Brain microvascular endothelial cell (primary cell): Measurements from ENCODE around the gene ST3GAL2.
A peak's percentile ranks its signal among the peaks of the same experiment; 100 is the strongest.

Source experiments
- DNase-seq: peaks from one replicate; pipeline ENCODE4 v3.0.0-alpha.2; 2020
- H3K27ac ChIP-seq: fragments of 250-450 bp; sonication (Bioruptor Pico); 2 replicates; pipeline ENCODE4 v1.5.1; 2020; ENCODE audit warnings: mild to moderate bottlenecking, moderate library complexity
- H3K27me3 ChIP-seq: fragments of 250-450 bp; sonication (Bioruptor Pico); replicated peaks from 2 replicates; pipeline ENCODE4 v1.5.1; 2020; ENCODE audit warnings: mild to moderate bottlenecking
- H3K36me3 ChIP-seq: fragments of 250-450 bp; sonication (Bioruptor Pico); replicated peaks from 2 replicates; pipeline ENCODE4 v1.5.1; 2020; ENCODE audit warnings: mild to moderate bottlenecking
- H3K4me3 ChIP-seq: 2 replicates; pipeline ENCODE4 v1.5.1; 2011; ENCODE audit warnings: low read depth, mild to moderate bottlenecking, control low read depth, low read length, moderate library complexity
- CTCF ChIP-seq: IDR thresholded peaks from 2 replicates; pipeline ENCODE4 v1.5.1; 2011; ENCODE audit warnings: low read depth, mild to moderate bottlenecking, moderate library complexity, low read length, control low read depth, inconsistent platforms; ENCODE audit errors: missing control alignments
- in situ Hi-C: cut with HindIII; loops from 2 replicates; pipeline ENCODE4 v1.10.0; 2017; ENCODE audit warnings: low sequenced_read_pairs, low pct_ligation_motif_present

The ST3GAL2 gene

GRCh38 chr16:70442344-70442743 is 3.4 kb upstream of the ST3GAL2 start:
- no peak for TF ChIP-seq CTCF
- Histone ChIP-seq H3K4me3 (no peak overlapping the region), H3K27me3 (no peaks in the 10 kb centered on the region), H3K27ac (no peak overlapping the region), H3K36me3 (no peaks in the 10 kb centered on the region)
- in situ Hi-C loops, result no loop called here
- DNase-seq, result no peak

GRCh38 chr16:70441406-70441990 is 2.6 kb upstream of the ST3GAL2 start:
- no peaks in the 10 kb centered on the region for H3K36me3 ChIP-seq
- in situ Hi-C loops, result no loop called here
- DNase-seq, result no peak

GRCh38 chr16:70440009-70440692 is 1.3 kb upstream of the ST3GAL2 start:
- Histone ChIP-seq H3K4me3 (no peak overlapping the region), H3K27ac (no peak overlapping the region), H3K27me3 (no peaks in the 10 kb centered on the region), H3K36me3 (no peaks in the 10 kb centered on the region)
- in situ Hi-C loops, result no loop called here
- no peak for TF ChIP-seq CTCF
- DNase-seq, result no peak

More at GRCh38 chr16:70441406-70441990, 2.6 kb upstream of the ST3GAL2 start:
- H3K27me3 ChIP-seq, result no peaks in the 10 kb centered on the region
- no peak overlapping the region for H3K4me3 ChIP-seq
- no peak overlapping the region for H3K27ac ChIP-seq
- TF ChIP-seq CTCF, result no peak

- Histone ChIP-seq H3K36me3 (peaks cover 7% of the 10 kb centered on the region), H3K27me3 (no peaks in the 10 kb centered on the region), H3K27ac (peak overlapping the region; percentile 89), H3K4me3 (peak overlapping the region; percentile 96)
- in situ Hi-C loops, result no loop called here
- no peak for DNase-seq
- TF ChIP-seq CTCF, result no peak
Measured at GRCh38 chr16:70438585-70438968, 323 bp downstream of the ST3GAL2 start.

- no peak for TF ChIP-seq CTCF
- peak; percentile 43 for DNase-seq
- Histone ChIP-seq H3K36me3 (peaks cover 7% of the 10 kb centered on the region), H3K27me3 (no peaks in the 10 kb centered on the region), H3K4me3 (peak overlapping the region; percentile 96), H3K27ac (peak overlapping the region; percentile 89)
- in situ Hi-C loops, result no loop called here
Measured at GRCh38 chr16:70437582-70438557, 1.0 kb downstream of the ST3GAL2 start.
